Ishikawa (cell line): ENCODE results near the gene WDR38.
A peak's percentile ranks its signal among the peaks of the same experiment; 100 is the strongest.

ENCODE experiments used
- CEBPB ChIP-seq: IDR thresholded peaks from 2 replicates; pipeline ENCODE4 v1.6.1; 2012
- CREB1 ChIP-seq: IDR thresholded peaks from 2 replicates; pipeline ENCODE4 v1.6.1; 2012; ENCODE audit warnings: low read depth
- EGR1 ChIP-seq: IDR thresholded peaks from 2 replicates; pipeline ENCODE4 v1.6.1; 2012
- EP300 ChIP-seq: IDR thresholded peaks from 2 replicates; pipeline ENCODE4 v1.6.1; 2012; ENCODE audit warnings: borderline replicate concordance
- FOXM1 ChIP-seq: IDR thresholded peaks from 2 replicates; pipeline ENCODE4 v1.6.1; 2012; ENCODE audit warnings: low read depth, borderline replicate concordance
- NFIC ChIP-seq: IDR thresholded peaks from 2 replicates; pipeline ENCODE4 v1.6.1; 2012
- RAD21 ChIP-seq: IDR thresholded peaks from 2 replicates; pipeline ENCODE4 v1.6.1; 2012; ENCODE audit warnings: low read depth
- REST ChIP-seq: IDR thresholded peaks from 2 replicates; pipeline ENCODE4 v1.6.1; 2012; ENCODE audit warnings: low read depth, mild to moderate bottlenecking
- TAF1 ChIP-seq: IDR thresholded peaks from 2 replicates; pipeline ENCODE4 v1.6.1; 2012; ENCODE audit warnings: low read depth, mild to moderate bottlenecking
- TCF12 ChIP-seq: IDR thresholded peaks from 2 replicates; pipeline ENCODE4 v1.6.1; 2012; ENCODE audit warnings: low read depth
- TEAD4 ChIP-seq: IDR thresholded peaks from 2 replicates; pipeline ENCODE4 v1.6.1; 2012
- YY1 ChIP-seq: IDR thresholded peaks from 2 replicates; pipeline ENCODE4 v1.6.1; 2012; ENCODE audit warnings: low read depth
- ZBTB7A ChIP-seq: IDR thresholded peaks from 2 replicates; pipeline ENCODE4 v1.6.1; 2012; ENCODE audit warnings: low read depth
- TF ChIP-seq, protein P1 (sequence below): IDR thresholded peaks from 2 replicates; pipeline ENCODE4 v1.6.1; 2012
- TF ChIP-seq, protein P2 (sequence below): IDR thresholded peaks from 2 replicates; pipeline ENCODE4 v1.6.1; 2012

The WDR38 gene

DNA sequence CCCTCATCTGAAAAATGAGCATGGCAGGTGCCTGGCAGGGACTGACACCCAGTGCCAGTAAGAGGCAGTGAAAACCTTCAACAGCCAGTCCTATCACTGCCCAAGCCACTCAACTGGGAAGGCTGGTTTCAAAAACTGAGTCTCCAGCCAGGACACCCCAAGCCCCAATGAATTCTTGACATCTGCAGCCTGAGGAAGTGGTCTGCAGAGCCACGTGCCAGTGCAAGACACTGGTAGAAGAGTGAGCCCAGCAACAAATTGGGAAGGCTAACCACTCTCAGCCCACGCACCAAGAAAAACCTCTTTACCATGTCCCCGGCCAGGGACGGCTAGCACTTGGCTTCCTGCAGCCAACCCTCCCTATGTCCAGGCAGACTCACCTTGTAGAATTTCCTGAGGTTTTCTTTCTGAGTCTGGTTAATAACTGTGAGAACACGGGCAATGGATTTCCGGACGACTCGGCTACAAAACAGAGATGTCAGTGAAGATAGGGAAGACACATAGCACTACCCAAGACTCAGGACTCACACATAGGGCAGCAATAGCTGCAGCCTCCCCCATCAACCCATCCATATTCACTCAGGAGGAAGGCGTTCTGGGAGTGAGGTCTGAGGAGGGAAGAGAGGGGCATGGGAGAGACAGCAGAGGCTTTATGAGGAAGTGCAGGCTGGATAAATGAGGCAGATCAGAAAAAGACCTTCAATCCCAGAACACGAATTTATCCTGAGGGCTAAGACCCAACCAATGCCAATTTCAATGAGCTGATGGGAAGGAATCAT, 6.7 kb downstream of the WDR38 start:
- TF ChIP-seq FOXM1 (no peak), YY1 (no peak), RAD21 (no peak), NFIC (no peak), TAF1 (no peak), EGR1 (no peak), CEBPB (no peak), CREB1 (no peak), EP300 (no peak)
- TF ChIP-seq, protein P1, sequence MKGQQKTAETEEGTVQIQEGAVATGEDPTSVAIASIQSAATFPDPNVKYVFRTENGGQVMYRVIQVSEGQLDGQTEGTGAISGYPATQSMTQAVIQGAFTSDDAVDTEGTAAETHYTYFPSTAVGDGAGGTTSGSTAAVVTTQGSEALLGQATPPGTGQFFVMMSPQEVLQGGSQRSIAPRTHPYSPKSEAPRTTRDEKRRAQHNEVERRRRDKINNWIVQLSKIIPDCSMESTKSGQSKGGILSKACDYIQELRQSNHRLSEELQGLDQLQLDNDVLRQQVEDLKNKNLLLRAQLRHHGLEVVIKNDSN: no peak
- TF ChIP-seq, protein P2, sequence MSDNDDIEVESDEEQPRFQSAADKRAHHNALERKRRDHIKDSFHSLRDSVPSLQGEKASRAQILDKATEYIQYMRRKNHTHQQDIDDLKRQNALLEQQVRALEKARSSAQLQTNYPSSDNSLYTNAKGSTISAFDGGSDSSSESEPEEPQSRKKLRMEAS: no peak

- TF ChIP-seq YY1: no peak
- TF ChIP-seq RAD21: no peak
- no peak for TF ChIP-seq CREB1
Observed at GRCh38 chr9:124860582-124861341, 7.5 kb downstream of the WDR38 start.

- TF ChIP-seq EGR1: peak; percentile 58
- no peak for TF ChIP-seq CREB1
- TF ChIP-seq TAF1: peak; percentile 100
- TF ChIP-seq FOXM1: peak; percentile 39; the same call in 1 of the 2 replicates
- 0 out of 2 replicates have a peak, but pooled peaks have one; percentile 14 for TF ChIP-seq TEAD4
- TF ChIP-seq, protein P1: peak; percentile 22; the same call in 1 of the 2 replicates
- TF ChIP-seq, protein P2: peak; percentile 82
- no peak; the same call in 1 of the 2 replicates for TF ChIP-seq NFIC
- TF ChIP-seq CEBPB: no peak
- peak; percentile 27; the same call in 1 of the 2 replicates for TF ChIP-seq EP300
- TF ChIP-seq YY1: peak; percentile 72
- peak; percentile 80 for TF ChIP-seq TCF12
- no peak for TF ChIP-seq RAD21
- TF ChIP-seq REST: peak; percentile 39
- TF ChIP-seq ZBTB7A: no peak
Observed at GRCh38 chr9:124861342-124862229, 8.3 kb downstream of the WDR38 start, which contains the start of the genes ARPC5L and RPL35. Gene ARPC5L, plus strand, starts transcription at chr9:124862130. Its CDS starts 7,161 bp downstream, at chr9:124869291. Gene RPL35, minus strand, starts transcription at chr9:124861957. Its CDS starts 45 bp downstream, at chr9:124861912.

GRCh38 chr9:124863371-124863871, 10.2 kb downstream of the WDR38 start:
- TF ChIP-seq CREB1 (no peak), REST (no peak), EP300 (no peak), RAD21 (no peak), TAF1 (no peak), TCF12 (no peak), FOXM1 (no peak)
- TF ChIP-seq, protein P1: no peak
- TF ChIP-seq, protein P2: no peak
